ENCODE results near the gene ABCC2.

The ABCC2 gene

GRCh38 chr10:99754670-99755069 lies 27.8 kb upstream of the ABCC2 start:
- no peak overlapping the region for H3K27ac ChIP-seq (ENCODE audit: low read depth, low read length)
- H3K36me3 ChIP-seq (ENCODE audit: control insufficient read depth, insufficient read depth, low read length) = peaks cover 91% of the 10 kb centered on the region
- H3K9me3 ChIP-seq (ENCODE audit: control insufficient read depth, insufficient read depth, low read depth, low read length) = no peaks in the 10 kb centered on the region
- H3K4me1 ChIP-seq (ENCODE audit: control insufficient read depth, insufficient read depth, low read length) = no peaks in the 10 kb centered on the region
- no peaks in the 10 kb centered on the region for H3K27me3 ChIP-seq (ENCODE audit: control insufficient read depth, insufficient read depth, low read length)
- no peak overlapping the region for H3K4me3 ChIP-seq (ENCODE audit: low read depth, low read length)
- no peak overlapping the region for H3K9ac ChIP-seq (ENCODE audit: low read length)

GRCh38 chr10:99756159-99756558 lies 26.3 kb upstream of the ABCC2 start:
- peaks cover 82% of the 10 kb centered on the region for H3K36me3 ChIP-seq (ENCODE audit: control insufficient read depth, insufficient read depth, low read length)
- H3K27ac ChIP-seq (ENCODE audit: low read depth, low read length) = no peak overlapping the region
- H3K27me3 ChIP-seq (ENCODE audit: control insufficient read depth, insufficient read depth, low read length) = no peaks in the 10 kb centered on the region
- H3K4me1 ChIP-seq (ENCODE audit: control insufficient read depth, insufficient read depth, low read length) = no peaks in the 10 kb centered on the region
- no peak overlapping the region for H3K4me3 ChIP-seq (ENCODE audit: low read depth, low read length)
- H3K9me3 ChIP-seq (ENCODE audit: control insufficient read depth, insufficient read depth, low read depth, low read length) = no peaks in the 10 kb centered on the region
- no peak overlapping the region for H3K9ac ChIP-seq (ENCODE audit: low read length)

- no peaks in the 10 kb centered on the region for H3K27me3 ChIP-seq (ENCODE audit: control insufficient read depth, insufficient read depth, low read length)
- H3K4me3 ChIP-seq (ENCODE audit: low read depth, low read length) = no peak overlapping the region
- peaks cover 63% of the 10 kb centered on the region for H3K36me3 ChIP-seq (ENCODE audit: control insufficient read depth, insufficient read depth, low read length)
- H3K9me3 ChIP-seq (ENCODE audit: control insufficient read depth, insufficient read depth, low read depth, low read length) = no peaks in the 10 kb centered on the region
- H3K9ac ChIP-seq (ENCODE audit: low read length) = no peak overlapping the region
- no peak overlapping the region for H3K27ac ChIP-seq (ENCODE audit: low read depth, low read length)
- H3K4me1 ChIP-seq (ENCODE audit: control insufficient read depth, insufficient read depth, low read length) = no peaks in the 10 kb centered on the region
These were observed 24.1 kb upstream of the ABCC2 start for GRCh38 chr10:99758211-99758891.

GRCh38 chr10:99760321-99760720 lies 22.1 kb upstream of the ABCC2 start:
- H3K4me1 ChIP-seq (ENCODE audit: control insufficient read depth, insufficient read depth, low read length) = no peaks in the 10 kb centered on the region
- H3K27me3 ChIP-seq (ENCODE audit: control insufficient read depth, insufficient read depth, low read length) = no peaks in the 10 kb centered on the region
- no peak overlapping the region for H3K27ac ChIP-seq (ENCODE audit: low read depth, low read length)
- no peak overlapping the region for H3K9ac ChIP-seq (ENCODE audit: low read length)
- H3K36me3 ChIP-seq (ENCODE audit: control insufficient read depth, insufficient read depth, low read length) = peaks cover 45% of the 10 kb centered on the region
- no peaks in the 10 kb centered on the region for H3K9me3 ChIP-seq (ENCODE audit: control insufficient read depth, insufficient read depth, low read depth, low read length)
- H3K4me3 ChIP-seq (ENCODE audit: low read depth, low read length) = no peak overlapping the region

- Histone ChIP-seq H3K27ac (ENCODE audit: low read depth, low read length) (no peak overlapping the region), H3K9me3 (ENCODE audit: control insufficient read depth, insufficient read depth, low read depth, low read length) (no peaks in the 10 kb centered on the region), H3K4me3 (ENCODE audit: low read depth, low read length) (no peak overlapping the region), H3K4me1 (ENCODE audit: control insufficient read depth, insufficient read depth, low read length) (no peaks in the 10 kb centered on the region), H3K36me3 (ENCODE audit: control insufficient read depth, insufficient read depth, low read length) (peaks cover 34% of the 10 kb centered on the region), H3K9ac (ENCODE audit: low read length) (no peak overlapping the region), H3K27me3 (ENCODE audit: control insufficient read depth, insufficient read depth, low read length) (no peaks in the 10 kb centered on the region)
These were observed 21.1 kb upstream of the ABCC2 start for GRCh38 chr10:99761365-99761764.

GRCh38 chr10:99765672-99766301 lies 16.7 kb upstream of the ABCC2 start:
- H3K27me3 ChIP-seq (ENCODE audit: control insufficient read depth, insufficient read depth, low read length) = no peaks in the 10 kb centered on the region
- no peak overlapping the region for H3K9ac ChIP-seq (ENCODE audit: low read length)
- no peaks in the 10 kb centered on the region for H3K9me3 ChIP-seq (ENCODE audit: control insufficient read depth, insufficient read depth, low read depth, low read length)
- H3K27ac ChIP-seq (ENCODE audit: low read depth, low read length) = no peak overlapping the region
- H3K4me1 ChIP-seq (ENCODE audit: control insufficient read depth, insufficient read depth, low read length) = no peaks in the 10 kb centered on the region
- no peak overlapping the region for H3K4me3 ChIP-seq (ENCODE audit: low read depth, low read length)
- no peaks in the 10 kb centered on the region; the same call in 1 of the 2 replicates for H3K36me3 ChIP-seq (ENCODE audit: control insufficient read depth, insufficient read depth, low read length)

- Histone ChIP-seq H3K4me1 (ENCODE audit: control insufficient read depth, insufficient read depth, low read length) (no peaks in the 10 kb centered on the region), H3K27ac (ENCODE audit: low read depth, low read length) (no peak overlapping the region), H3K9ac (ENCODE audit: low read length) (no peak overlapping the region), H3K36me3 (ENCODE audit: control insufficient read depth, insufficient read depth, low read length) (no peaks in the 10 kb centered on the region), H3K4me3 (ENCODE audit: low read depth, low read length) (no peak overlapping the region), H3K9me3 (ENCODE audit: control insufficient read depth, insufficient read depth, low read depth, low read length) (no peaks in the 10 kb centered on the region), H3K27me3 (ENCODE audit: control insufficient read depth, insufficient read depth, low read length) (no peaks in the 10 kb centered on the region)
These were observed 16.1 kb upstream of the ABCC2 start for GRCh38 chr10:99766302-99766681.

GRCh38 chr10:99767901-99768300 lies 14.5 kb upstream of the ABCC2 start:
- Histone ChIP-seq H3K27me3 (ENCODE audit: control insufficient read depth, insufficient read depth, low read length) (no peaks in the 10 kb centered on the region), H3K9me3 (ENCODE audit: control insufficient read depth, insufficient read depth, low read depth, low read length) (no peaks in the 10 kb centered on the region), H3K4me1 (ENCODE audit: control insufficient read depth, insufficient read depth, low read length) (no peaks in the 10 kb centered on the region), H3K36me3 (ENCODE audit: control insufficient read depth, insufficient read depth, low read length) (no peaks in the 10 kb centered on the region), H3K27ac (ENCODE audit: low read depth, low read length) (no peak overlapping the region), H3K4me3 (ENCODE audit: low read depth, low read length) (no peak overlapping the region), H3K9ac (ENCODE audit: low read length) (no peak overlapping the region)

- Histone ChIP-seq H3K4me1 (ENCODE audit: control insufficient read depth, insufficient read depth, low read length) (no peaks in the 10 kb centered on the region), H3K27me3 (ENCODE audit: control insufficient read depth, insufficient read depth, low read length) (no peaks in the 10 kb centered on the region), H3K36me3 (ENCODE audit: control insufficient read depth, insufficient read depth, low read length) (no peaks in the 10 kb centered on the region), H3K9ac (ENCODE audit: low read length) (no peak overlapping the region), H3K9me3 (ENCODE audit: control insufficient read depth, insufficient read depth, low read depth, low read length) (no peaks in the 10 kb centered on the region), H3K4me3 (ENCODE audit: low read depth, low read length) (no peak overlapping the region), H3K27ac (ENCODE audit: low read depth, low read length) (no peak overlapping the region)
These were observed 13.9 kb upstream of the ABCC2 start for GRCh38 chr10:99768556-99768955.

GRCh38 chr10:99769706-99770105 lies 12.7 kb upstream of the ABCC2 start:
- no peak overlapping the region for H3K9ac ChIP-seq (ENCODE audit: low read length)
- no peaks in the 10 kb centered on the region for H3K36me3 ChIP-seq (ENCODE audit: control insufficient read depth, insufficient read depth, low read length)
- H3K27me3 ChIP-seq (ENCODE audit: control insufficient read depth, insufficient read depth, low read length) = no peaks in the 10 kb centered on the region
- no peaks in the 10 kb centered on the region for H3K4me1 ChIP-seq (ENCODE audit: control insufficient read depth, insufficient read depth, low read length)
- H3K27ac ChIP-seq (ENCODE audit: low read depth, low read length) = no peak overlapping the region
- no peaks in the 10 kb centered on the region for H3K9me3 ChIP-seq (ENCODE audit: control insufficient read depth, insufficient read depth, low read depth, low read length)
- H3K4me3 ChIP-seq (ENCODE audit: low read depth, low read length) = no peak overlapping the region

- H3K27ac ChIP-seq (ENCODE audit: low read depth, low read length) = no peak overlapping the region
- H3K36me3 ChIP-seq (ENCODE audit: control insufficient read depth, insufficient read depth, low read length) = no peaks in the 10 kb centered on the region
- H3K27me3 ChIP-seq (ENCODE audit: control insufficient read depth, insufficient read depth, low read length) = no peaks in the 10 kb centered on the region
- H3K9ac ChIP-seq (ENCODE audit: low read length) = no peak overlapping the region
- no peak overlapping the region for H3K4me3 ChIP-seq (ENCODE audit: low read depth, low read length)
- H3K4me1 ChIP-seq (ENCODE audit: control insufficient read depth, insufficient read depth, low read length) = no peaks in the 10 kb centered on the region
- H3K9me3 ChIP-seq (ENCODE audit: control insufficient read depth, insufficient read depth, low read depth, low read length) = no peaks in the 10 kb centered on the region
These were observed 11.9 kb upstream of the ABCC2 start for GRCh38 chr10:99770408-99771045.

All from HUES6 (cell line).